ENCODE data around the gene NME2. TPM values are rescaled to one million over a fixed set of nuclear protein-coding genes. Genes with fewer than 3 reads are reported as not detected.
"Not testable (repeated sequence)": the region's sequence is repeated elsewhere in the genome, so short reads cannot be mapped to it uniquely, and the experiment has no call there.

Gene NME2
- polyA plus RNA-seq, 1 donor (not counting 4 experiments of a cell fraction or from before 2014, with no cell fraction given): 1,260 TPM

- no peak overlapping the region for H3K27ac ChIP-seq (ENCODE audit: control insufficient read depth, insufficient read depth, low read length)
- FAIRE-seq (no peak), DNase-seq (ENCODE audit: low read depth, low spot score) (no peak)
- H3K27me3 ChIP-seq (ENCODE audit: control insufficient read depth, extremely low read depth, insufficient read depth, low read length): no peaks in the 10 kb centered on the region
- H3K9me3 ChIP-seq (ENCODE audit: control insufficient read depth, low read depth, low read length): no peaks in the 10 kb centered on the region
- no peaks in the 10 kb centered on the region for H3K9me1 ChIP-seq (ENCODE audit: control insufficient read depth, extremely low read depth, insufficient read depth, low read length)
- no peak overlapping the region for H3K9ac ChIP-seq (ENCODE audit: control insufficient read depth, extremely low read depth, insufficient read depth, low read length)
- dilution Hi-C loops (cut with MboI; ENCODE audit: extremely low pct_ligation_motif_present, low sequenced_read_pairs): no loop called here
- peaks cover 3% of the 10 kb centered on the region for H4K20me1 ChIP-seq (ENCODE audit: control insufficient read depth, extremely low read depth, insufficient read depth, low read length)
- H3K79me2 ChIP-seq (ENCODE audit: control insufficient read depth, insufficient read depth, low read length): peaks cover 26% of the 10 kb centered on the region
- H3K4me2 ChIP-seq (ENCODE audit: control insufficient read depth, extremely low read depth, insufficient read depth, low read depth, low read length): no peak overlapping the region
- H3K4me1 ChIP-seq (ENCODE audit: control insufficient read depth, extremely low read depth, insufficient read depth, low read length): peaks cover 14% of the 10 kb centered on the region
- no peak overlapping the region for H3K4me3 ChIP-seq (ENCODE audit: control insufficient read depth in 2 of 3, extremely low read depth in 1 of 3, insufficient read depth in 2 of 3, low read depth in 1 of 3, low read length in 3 of 3)
- H2AFZ ChIP-seq (ENCODE audit: control insufficient read depth, low read length): no peak overlapping the region
- H3K36me3 ChIP-seq (ENCODE audit: control insufficient read depth in 2 of 2, extremely low read depth in 1 of 2, insufficient read depth in 2 of 2, low read length in 2 of 2): peaks cover 24% of the 10 kb centered on the region in 2 experiments
- TF ChIP-seq EZH2 (IDR thresholded peaks at IDR 0.05; ENCODE audit: low read length) (no peak), CTCF (optimal IDR thresholded peaks at IDR 0.05 in 1 of 3, IDR thresholded peaks at IDR 0.05 in 1 of 3, conservative IDR thresholded peaks at IDR 0.05 in 1 of 3; ENCODE audit: extremely low read depth in 1 of 3, insufficient read depth in 2 of 3, low read length in 3 of 3) (no peak)
Observed at GRCh38 chr17:51170736-51171135, 4.5 kb downstream of the NME2 start.

GRCh38 chr17:51172030-51172429, 5.8 kb downstream of the NME2 start:
- Histone ChIP-seq H3K79me2 (ENCODE audit: control insufficient read depth, insufficient read depth, low read length) (peaks cover 21% of the 10 kb centered on the region), H3K36me3 (ENCODE audit: control insufficient read depth in 2 of 2, extremely low read depth in 1 of 2, insufficient read depth in 2 of 2, low read length in 2 of 2) (peaks cover 24% of the 10 kb centered on the region in 2 experiments), H3K4me1 (ENCODE audit: control insufficient read depth, extremely low read depth, insufficient read depth, low read length) (peaks cover 11% of the 10 kb centered on the region)
- FAIRE-seq; dilution Hi-C loops (cut with MboI; ENCODE audit: extremely low pct_ligation_motif_present, low sequenced_read_pairs); H3K4me2 ChIP-seq (ENCODE audit: control insufficient read depth, extremely low read depth, insufficient read depth, low read depth, low read length); H3K27ac ChIP-seq (ENCODE audit: control insufficient read depth, insufficient read depth, low read length); H3K27me3 ChIP-seq (ENCODE audit: control insufficient read depth, extremely low read depth, insufficient read depth, low read length); DNase-seq (ENCODE audit: low read depth, low spot score); H3K4me3 ChIP-seq (ENCODE audit: control insufficient read depth in 2 of 3, extremely low read depth in 1 of 3, insufficient read depth in 2 of 3, low read depth in 1 of 3, low read length in 3 of 3); H3K9me3 ChIP-seq (ENCODE audit: control insufficient read depth, low read depth, low read length); H3K9ac ChIP-seq (ENCODE audit: control insufficient read depth, extremely low read depth, insufficient read depth, low read length); H4K20me1 ChIP-seq (ENCODE audit: control insufficient read depth, extremely low read depth, insufficient read depth, low read length); H2AFZ ChIP-seq (ENCODE audit: control insufficient read depth, low read length); H3K9me1 ChIP-seq (ENCODE audit: control insufficient read depth, extremely low read depth, insufficient read depth, low read length): not testable (repeated sequence)

- H3K9me3 ChIP-seq (ENCODE audit: control insufficient read depth, low read depth, low read length): no peaks in the 10 kb centered on the region
- TF ChIP-seq EZH2 (IDR thresholded peaks at IDR 0.05; ENCODE audit: low read length) (no peak), CTCF (optimal IDR thresholded peaks at IDR 0.05 in 1 of 3, IDR thresholded peaks at IDR 0.05 in 1 of 3, conservative IDR thresholded peaks at IDR 0.05 in 1 of 3; ENCODE audit: extremely low read depth in 1 of 3, insufficient read depth in 2 of 3, low read length in 3 of 3) (no peak)
- H2AFZ ChIP-seq (ENCODE audit: control insufficient read depth, low read length): no peak overlapping the region
- H3K9ac ChIP-seq (ENCODE audit: control insufficient read depth, extremely low read depth, insufficient read depth, low read length): no peak overlapping the region
- H3K36me3 ChIP-seq (ENCODE audit: control insufficient read depth in 2 of 2, extremely low read depth in 1 of 2, insufficient read depth in 2 of 2, low read length in 2 of 2): peaks cover 0 to 10% of the 10 kb centered on the region in 2 experiments
- H3K4me3 ChIP-seq (ENCODE audit: control insufficient read depth in 2 of 3, extremely low read depth in 1 of 3, insufficient read depth in 2 of 3, low read depth in 1 of 3, low read length in 3 of 3): no peak overlapping the region
- H3K4me1 ChIP-seq (ENCODE audit: control insufficient read depth, extremely low read depth, insufficient read depth, low read length): no peaks in the 10 kb centered on the region
- no peaks in the 10 kb centered on the region for H3K27me3 ChIP-seq (ENCODE audit: control insufficient read depth, extremely low read depth, insufficient read depth, low read length)
- H3K79me2 ChIP-seq (ENCODE audit: control insufficient read depth, insufficient read depth, low read length): no peaks in the 10 kb centered on the region
- dilution Hi-C loops (cut with MboI; ENCODE audit: extremely low pct_ligation_motif_present, low sequenced_read_pairs): no loop called here
- H3K4me2 ChIP-seq (ENCODE audit: control insufficient read depth, extremely low read depth, insufficient read depth, low read depth, low read length): no peak overlapping the region
- no peaks in the 10 kb centered on the region for H4K20me1 ChIP-seq (ENCODE audit: control insufficient read depth, extremely low read depth, insufficient read depth, low read length)
- no peak for FAIRE-seq
- no peak overlapping the region for H3K27ac ChIP-seq (ENCODE audit: control insufficient read depth, insufficient read depth, low read length)
- H3K9me1 ChIP-seq (ENCODE audit: control insufficient read depth, extremely low read depth, insufficient read depth, low read length): no peaks in the 10 kb centered on the region
- DNase-seq (ENCODE audit: low read depth, low spot score): no peak
Observed at GRCh38 chr17:51180486-51180885, 14.3 kb downstream of the NME2 start.

Data from keratinocyte (primary cell).